Measurements from ENCODE around the gene ABL2. TPM values are rescaled to one million over a fixed set of nuclear protein-coding genes. Genes with fewer than 3 reads are reported as not detected.

ABL2 gene
- total RNA-seq, 1 experiment from 2014 or later, result 27.9 TPM

DNA sequence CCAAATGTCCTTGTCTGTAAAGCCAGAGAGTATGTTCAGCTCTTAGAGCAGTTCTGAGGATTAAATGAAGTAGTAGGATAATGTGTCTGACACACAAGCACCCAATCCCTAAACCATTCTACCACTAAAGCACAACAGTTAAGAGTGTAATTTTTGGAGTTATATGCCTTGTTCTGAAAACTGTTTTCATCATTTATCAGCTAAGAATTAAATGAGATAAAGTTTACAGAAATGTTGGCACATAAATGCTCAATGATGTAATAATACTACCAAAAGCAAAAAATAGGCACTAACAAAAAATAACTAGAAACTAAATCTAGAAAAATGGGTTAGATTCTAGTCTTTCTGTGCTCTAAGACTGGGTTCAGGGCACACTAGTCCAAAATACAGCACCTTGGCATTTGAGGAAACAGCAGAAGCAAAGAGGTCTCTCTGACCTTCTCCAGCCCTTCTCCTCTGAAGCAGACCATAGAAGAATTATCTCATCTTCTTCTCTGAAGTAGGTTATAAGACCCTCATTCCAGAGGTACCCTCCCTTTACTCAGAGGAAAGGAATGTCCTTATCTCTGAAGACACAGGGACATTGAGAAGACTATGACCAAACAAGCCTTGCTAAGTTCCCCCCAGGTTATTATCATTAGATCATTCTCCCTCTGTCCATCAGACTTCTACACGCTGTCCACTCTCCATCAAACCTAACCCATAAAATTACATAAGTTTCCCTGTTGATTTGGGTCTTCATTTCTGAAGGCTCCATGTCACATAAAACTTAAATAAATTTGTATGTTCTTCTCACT, 20.6 kb downstream of the ABL2 start:
- Histone ChIP-seq H3K9me3 (ENCODE audit: low read depth, low read length, poor library complexity, severe bottlenecking) (no peaks in the 10 kb centered on the region), H3K36me3 (ENCODE audit: insufficient read depth, low read length, poor library complexity, severe bottlenecking) (no peaks in the 10 kb centered on the region), H3K4me3 (ENCODE audit: low read depth, low read length, poor library complexity, severe bottlenecking) (no peak overlapping the region), H3K27me3 (replicated peaks; ENCODE audit: insufficient read depth, low read depth, low read length, poor library complexity) (no peaks in the 10 kb centered on the region), H3K27ac (ENCODE audit: low read depth, low read length, poor library complexity, severe bottlenecking) (no peak overlapping the region), H3K4me1 (ENCODE audit: insufficient read depth, low read length, poor library complexity, severe bottlenecking) (no peaks in the 10 kb centered on the region)
- POLR2A ChIA-PET (ENCODE audit: low non-redundant PET), result no interaction called here
- no TSS peak for BruUV-seq (replicated peaks)
- TF ChIP-seq, protein P1, sequence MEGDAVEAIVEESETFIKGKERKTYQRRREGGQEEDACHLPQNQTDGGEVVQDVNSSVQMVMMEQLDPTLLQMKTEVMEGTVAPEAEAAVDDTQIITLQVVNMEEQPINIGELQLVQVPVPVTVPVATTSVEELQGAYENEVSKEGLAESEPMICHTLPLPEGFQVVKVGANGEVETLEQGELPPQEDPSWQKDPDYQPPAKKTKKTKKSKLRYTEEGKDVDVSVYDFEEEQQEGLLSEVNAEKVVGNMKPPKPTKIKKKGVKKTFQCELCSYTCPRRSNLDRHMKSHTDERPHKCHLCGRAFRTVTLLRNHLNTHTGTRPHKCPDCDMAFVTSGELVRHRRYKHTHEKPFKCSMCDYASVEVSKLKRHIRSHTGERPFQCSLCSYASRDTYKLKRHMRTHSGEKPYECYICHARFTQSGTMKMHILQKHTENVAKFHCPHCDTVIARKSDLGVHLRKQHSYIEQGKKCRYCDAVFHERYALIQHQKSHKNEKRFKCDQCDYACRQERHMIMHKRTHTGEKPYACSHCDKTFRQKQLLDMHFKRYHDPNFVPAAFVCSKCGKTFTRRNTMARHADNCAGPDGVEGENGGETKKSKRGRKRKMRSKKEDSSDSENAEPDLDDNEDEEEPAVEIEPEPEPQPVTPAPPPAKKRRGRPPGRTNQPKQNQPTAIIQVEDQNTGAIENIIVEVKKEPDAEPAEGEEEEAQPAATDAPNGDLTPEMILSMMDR (conservative IDR thresholded peaks at IDR 0.05; ENCODE audit: low read depth, low read length), result no peak
- TF ChIP-seq EZH2 (IDR thresholded peaks at IDR 0.05; ENCODE audit: borderline replicate concordance, low read depth, low read length, poor library complexity, severe bottlenecking), result no peak
- CTCF ChIA-PET, result interaction anchor here (0.6 kb wide), 1 partner anchor 134 kb away, joined by 3 read pairs; no protein-coding TSS in a partner anchor
- intact Hi-C loops (cut with micrococcal nuclease; ENCODE audit: unreplicated experiment), result no loop called here
- DNase-seq (ENCODE audit: low spot score), result no peak

DNA sequence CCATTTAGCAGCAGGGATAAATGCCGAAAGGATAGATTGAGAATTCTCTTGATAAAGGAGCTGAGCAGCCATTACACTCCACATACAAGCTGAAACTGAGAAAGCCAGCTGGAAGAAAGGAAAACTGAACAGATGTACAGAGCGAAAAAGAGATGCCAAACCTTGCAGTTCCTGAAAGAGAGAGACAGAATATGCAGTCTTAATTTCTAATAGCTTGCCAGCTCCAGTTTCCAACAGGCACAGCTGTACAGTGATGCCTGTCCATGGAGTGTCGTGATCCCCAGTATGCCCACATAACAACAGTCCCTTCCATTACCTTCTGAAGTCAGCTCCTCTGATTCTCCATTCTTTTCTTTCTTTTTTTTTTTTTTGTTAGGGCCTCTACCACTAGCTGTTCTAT, 22.7 kb downstream of the ABL2 start:
- CTCF ChIA-PET, result no interaction called here
- peaks cover 7% of the 10 kb centered on the region for H3K4me1 ChIP-seq (ENCODE audit: insufficient read depth, low read length, poor library complexity, severe bottlenecking)
- POLR2A ChIA-PET (ENCODE audit: low non-redundant PET), result no interaction called here
- H3K27me3 ChIP-seq (replicated peaks; ENCODE audit: insufficient read depth, low read depth, low read length, poor library complexity), result no peaks in the 10 kb centered on the region
- TF ChIP-seq, protein P1 (conservative IDR thresholded peaks at IDR 0.05; ENCODE audit: low read depth, low read length), result no peak
- no peak for TF ChIP-seq EZH2 (IDR thresholded peaks at IDR 0.05; ENCODE audit: borderline replicate concordance, low read depth, low read length, poor library complexity, severe bottlenecking)
- no peak for DNase-seq (ENCODE audit: low spot score)
- no peak overlapping the region for H3K27ac ChIP-seq (ENCODE audit: low read depth, low read length, poor library complexity, severe bottlenecking)
- no TSS peak for BruUV-seq (replicated peaks)
- intact Hi-C loops (cut with micrococcal nuclease; ENCODE audit: unreplicated experiment), result no loop called here
- H3K4me3 ChIP-seq (ENCODE audit: low read depth, low read length, poor library complexity, severe bottlenecking), result no peak overlapping the region
- H3K9me3 ChIP-seq (ENCODE audit: low read depth, low read length, poor library complexity, severe bottlenecking), result no peaks in the 10 kb centered on the region
- no peaks in the 10 kb centered on the region for H3K36me3 ChIP-seq (ENCODE audit: insufficient read depth, low read length, poor library complexity, severe bottlenecking)

DNA sequence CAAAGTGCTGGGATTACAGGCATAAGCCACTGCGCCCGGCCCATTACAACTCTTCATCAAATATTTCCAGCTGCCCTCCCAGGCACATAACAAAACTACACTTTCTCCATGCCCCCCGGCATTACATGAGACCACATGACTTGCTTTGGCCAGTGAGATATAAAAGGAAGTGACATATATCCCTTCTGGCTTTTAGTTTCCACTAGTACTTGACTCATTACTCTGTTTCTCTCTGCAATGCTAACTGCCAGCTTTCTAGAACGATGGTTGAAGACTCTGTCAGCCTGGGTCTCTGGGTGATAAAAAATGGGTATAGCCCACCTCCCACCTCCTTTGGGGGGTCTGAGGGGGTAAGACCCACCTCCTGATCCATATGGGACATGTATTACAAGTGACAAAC, 24.2 kb downstream of the ABL2 start:
- H3K27ac ChIP-seq (ENCODE audit: low read depth, low read length, poor library complexity, severe bottlenecking), result no peak overlapping the region
- BruUV-seq (replicated peaks), result no TSS peak
- H3K4me3 ChIP-seq (ENCODE audit: low read depth, low read length, poor library complexity, severe bottlenecking), result no peak overlapping the region
- POLR2A ChIA-PET (ENCODE audit: low non-redundant PET), result interaction anchor here (0.6 kb wide), 1 partner anchor 85 kb away, joined by 3 read pairs; no protein-coding TSS in a partner anchor
- H3K9me3 ChIP-seq (ENCODE audit: low read depth, low read length, poor library complexity, severe bottlenecking), result no peaks in the 10 kb centered on the region
- intact Hi-C loops (cut with micrococcal nuclease; ENCODE audit: unreplicated experiment), result no loop called here
- no peak for DNase-seq (ENCODE audit: low spot score)
- H3K4me1 ChIP-seq (ENCODE audit: insufficient read depth, low read length, poor library complexity, severe bottlenecking), result peaks cover 7% of the 10 kb centered on the region
- no peak for TF ChIP-seq EZH2 (IDR thresholded peaks at IDR 0.05; ENCODE audit: borderline replicate concordance, low read depth, low read length, poor library complexity, severe bottlenecking)
- TF ChIP-seq, protein P1 (conservative IDR thresholded peaks at IDR 0.05; ENCODE audit: low read depth, low read length), result no peak
- H3K36me3 ChIP-seq (ENCODE audit: insufficient read depth, low read length, poor library complexity, severe bottlenecking), result no peaks in the 10 kb centered on the region
- CTCF ChIA-PET, result no interaction called here
- no peaks in the 10 kb centered on the region for H3K27me3 ChIP-seq (replicated peaks; ENCODE audit: insufficient read depth, low read depth, low read length, poor library complexity)

Data from A673 (cell line).